Upper lobe of left lung (tissue), 4 donors: ENCODE measurements around the gene SRBD1.

Experiments
- CTCF ChIP-seq, 6 experiments: fragments of 450-650 bp in 4 of 6; fragments of 200-600 bp in 2 of 6; sonication (generic) in 2 of 6; IDR thresholded peaks; one replicate each; pipeline ENCODE4 v1.5.1; 2016 to 2019; ENCODE audit warnings: antibody characterized with exemption in 6 of 6
- EP300 ChIP-seq, 4 donors: sonication (generic); formaldehyde crosslinking; IDR thresholded peaks; one replicate each; pipeline ENCODE4 v1.5.1; 2017; ENCODE audit warnings: antibody characterized with exemption in 4 of 4, control low read depth in 2 of 4
- POLR2A ChIP-seq, 4 donors: fragments of 450-650 bp; IDR thresholded peaks; one replicate each; pipeline ENCODE4 v1.5.1; 2016 to 2017; ENCODE audit warnings: antibody characterized with exemption in 4 of 4, mild to moderate bottlenecking in 2 of 4
- POLR2AphosphoS5 ChIP-seq, 2 donors: sonication (generic); formaldehyde crosslinking; IDR thresholded peaks; one replicate each; pipeline ENCODE4 v1.5.1; 2017; ENCODE audit warnings: antibody characterized with exemption in 2 of 2

GRCh38 chr2:45653122-45653913 is 42.3 kb upstream of the SRBD1 start:
- TF ChIP-seq CTCF (IDR thresholded peaks at IDR 0.05) (no peak), POLR2A (IDR thresholded peaks at IDR 0.05) (no peak), EP300 (IDR thresholded peaks at IDR 0.05) (no peak), POLR2AphosphoS5 (IDR thresholded peaks at IDR 0.05) (no peak)
